Upper lobe of left lung (tissue), 4 donors: ENCODE data around the gene MYL10.

ENCODE experiments used
- CTCF ChIP-seq, 6 experiments: fragments of 450-650 bp in 4 of 6; fragments of 200-600 bp in 2 of 6; sonication (generic) in 2 of 6; IDR thresholded peaks; one replicate each; pipeline ENCODE4 v1.5.1; 2016 to 2019; ENCODE audit warnings: antibody characterized with exemption in 6 of 6
- EP300 ChIP-seq, 4 donors: sonication (generic); formaldehyde crosslinking; IDR thresholded peaks; one replicate each; pipeline ENCODE4 v1.5.1; 2017; ENCODE audit warnings: antibody characterized with exemption in 4 of 4, control low read depth in 2 of 4
- POLR2A ChIP-seq, 4 donors: fragments of 450-650 bp; IDR thresholded peaks; one replicate each; pipeline ENCODE4 v1.5.1; 2016 to 2017; ENCODE audit warnings: antibody characterized with exemption in 4 of 4, mild to moderate bottlenecking in 2 of 4
- POLR2AphosphoS5 ChIP-seq, 2 donors: sonication (generic); formaldehyde crosslinking; IDR thresholded peaks; one replicate each; pipeline ENCODE4 v1.5.1; 2017; ENCODE audit warnings: antibody characterized with exemption in 2 of 2

GRCh38 chr7:101588131-101588935, 40.8 kb downstream of the MYL10 start:
- TF ChIP-seq CTCF (IDR thresholded peaks at IDR 0.05) (no peak), POLR2A (IDR thresholded peaks at IDR 0.05) (no peak), EP300 (IDR thresholded peaks at IDR 0.05) (no peak), POLR2AphosphoS5 (IDR thresholded peaks at IDR 0.05) (no peak)
